ENCODE results near the gene CNKSR2. TPM values are rescaled to one million over a fixed set of nuclear protein-coding genes. Genes with fewer than 3 reads are reported as not detected.

CNKSR2 gene
- total and polyA plus RNA-seq, 4 donors, result 0.55 to 3.3 (median 2.0) TPM

- Histone ChIP-seq H3K27me3 (ENCODE audit: control insufficient read depth in 4 of 4, insufficient read depth in 4 of 4, low read length in 3 of 4) (no peaks in the 10 kb centered on the region), H3K4me1 (ENCODE audit: control insufficient read depth in 4 of 4, insufficient read depth in 4 of 4, low read length in 3 of 4) (no peaks in the 10 kb centered on the region), H3K9me3 (ENCODE audit: control insufficient read depth in 4 of 4, low read length in 3 of 4) (no peaks in the 10 kb centered on the region), H3K36me3 (ENCODE audit: control insufficient read depth in 4 of 4, insufficient read depth in 3 of 4, low read depth in 1 of 4, low read length in 3 of 4) (no peaks in the 10 kb centered on the region), H3K4me3 (ENCODE audit: low read depth in 1 of 3, low read length in 3 of 3) (no peak overlapping the region), H3K9ac (ENCODE audit: low read depth in 1 of 2, low read length in 2 of 2) (no peak overlapping the region), H3K27ac (ENCODE audit: low read depth in 1 of 2, low read length in 2 of 2) (no peak overlapping the region)
- 97% methylated on average over 1 of the region's 1 CpG for WGBS
- no peak for TF ChIP-seq HNF4A (conservative IDR thresholded peaks at IDR 0.05)
- no peak for TF ChIP-seq JUND (IDR thresholded peaks at IDR 0.05)
- TF ChIP-seq GABPA (IDR thresholded peaks at IDR 0.05 in 1 of 2, conservative IDR thresholded peaks at IDR 0.05 in 1 of 2), result no peak
- TF ChIP-seq EGR1 (IDR thresholded peaks at IDR 0.05; ENCODE audit: low read depth in 2 of 2), result no peak
- TF ChIP-seq ZBTB33 (IDR thresholded peaks at IDR 0.05), result no peak
- no peak for TF ChIP-seq RAD21 (IDR thresholded peaks at IDR 0.05)
- TF ChIP-seq TAF1 (conservative IDR thresholded peaks at IDR 0.05), result no peak
- no peak for TF ChIP-seq NR2F2 (IDR thresholded peaks at IDR 0.05)
- no peak for TF ChIP-seq FOXA2 (IDR thresholded peaks at IDR 0.05)
- no peak for DNase-seq (ENCODE audit: low spot score)
Measured at GRCh38 chrX:21437036-21437435, 62.8 kb downstream of the CNKSR2 start.

GRCh38 chrX:21438792-21439191, 64.6 kb downstream of the CNKSR2 start:
- TF ChIP-seq GABPA (IDR thresholded peaks at IDR 0.05 in 1 of 2, conservative IDR thresholded peaks at IDR 0.05 in 1 of 2), result no peak
- TF ChIP-seq SP1 (IDR thresholded peaks at IDR 0.05), result no peak
- no peak for TF ChIP-seq FOXA1 (IDR thresholded peaks at IDR 0.05)
- no peak for TF ChIP-seq REST (IDR thresholded peaks at IDR 0.05)
- no peak for TF ChIP-seq NR2F2 (IDR thresholded peaks at IDR 0.05)
- no peak for TF ChIP-seq RAD21 (IDR thresholded peaks at IDR 0.05)
- TF ChIP-seq HNF4G (IDR thresholded peaks at IDR 0.05), result no peak
- TF ChIP-seq ZBTB33 (IDR thresholded peaks at IDR 0.05), result no peak
- TF ChIP-seq TAF1 (conservative IDR thresholded peaks at IDR 0.05), result no peak
- Histone ChIP-seq H3K9me3 (ENCODE audit: control insufficient read depth in 4 of 4, low read length in 3 of 4) (no peaks in the 10 kb centered on the region), H3K27me3 (ENCODE audit: control insufficient read depth in 4 of 4, insufficient read depth in 4 of 4, low read length in 3 of 4) (no peaks in the 10 kb centered on the region), H3K4me3 (ENCODE audit: low read depth in 1 of 3, low read length in 3 of 3) (no peak overlapping the region), H3K36me3 (ENCODE audit: control insufficient read depth in 4 of 4, insufficient read depth in 3 of 4, low read depth in 1 of 4, low read length in 3 of 4) (no peaks in the 10 kb centered on the region), H3K9ac (ENCODE audit: low read depth in 1 of 2, low read length in 2 of 2) (no peak overlapping the region), H3K27ac (ENCODE audit: low read depth in 1 of 2, low read length in 2 of 2) (no peak overlapping the region), H3K4me1 (ENCODE audit: control insufficient read depth in 4 of 4, insufficient read depth in 4 of 4, low read length in 3 of 4) (no peaks in the 10 kb centered on the region)
- no peak for DNase-seq (ENCODE audit: low spot score)
- 59% methylated on average over 1 of the region's 1 CpG for WGBS
